MCF 10A (cell line): Measurements from ENCODE around the gene ZNF638. TPM values are rescaled to one million over a fixed set of nuclear protein-coding genes. Genes with fewer than 3 reads are reported as not detected.

Experiments
- BruUV-seq: library from RNA; stranded (reverse); fragments of 400-500 nt; replicated peaks from 2 replicates; lab custom pipeline; 2021; lab: Mats Ljungman, UMichigan
- CTCF ChIA-PET: fragments of 300-600 bp; sonication (Branson Sonifier 250); formaldehyde crosslinking; extraction: SDS; loops from one replicate; lab custom pipeline; 2021; ENCODE audit warnings: antibody characterized with exemption, inconsistent platforms; lab: Yijun Ruan, JAX
- POLR2A ChIA-PET: fragments of 300-600, 350-650 bp; sonication (Branson Sonifier 250); formaldehyde crosslinking; extraction: SDS; loops from one replicate; lab custom pipeline; 2020; ENCODE audit warnings: antibody characterized with exemption, inconsistent platforms; lab: Yijun Ruan, JAX
- DNase-seq: peaks from one replicate; pipeline ENCODE4 v3.0.0-alpha.2; 2018; ENCODE audit not compliant: unreplicated experiment
- H3K27ac Mint-ChIP-seq: one replicate; pipeline ENCODE4 v1.8.0; 2022; ENCODE audit warnings: mild to moderate bottlenecking, low read depth, mixed read lengths; ENCODE audit not compliant: unreplicated experiment
- H3K27me3 Mint-ChIP-seq: one replicate; pipeline ENCODE4 v1.8.0; 2022; ENCODE audit warnings: mixed read lengths; ENCODE audit not compliant: insufficient read depth, unreplicated experiment
- H3K36me3 Mint-ChIP-seq: one replicate; pipeline ENCODE4 v1.8.0; 2022; ENCODE audit warnings: mild to moderate bottlenecking, moderate library complexity, mixed read lengths; ENCODE audit not compliant: insufficient read depth, unreplicated experiment
- H3K4me1 Mint-ChIP-seq: one replicate; pipeline ENCODE4 v1.8.0; 2022; ENCODE audit warnings: mixed read lengths; ENCODE audit not compliant: insufficient read depth, unreplicated experiment
- H3K4me3 Mint-ChIP-seq: one replicate; pipeline ENCODE4 v1.8.0; 2022; ENCODE audit warnings: mild to moderate bottlenecking, moderate library complexity, mixed read lengths; ENCODE audit not compliant: unreplicated experiment
- H3K9me3 Mint-ChIP-seq: one replicate; pipeline ENCODE4 v1.8.0; 2022; ENCODE audit warnings: mixed read lengths; ENCODE audit not compliant: unreplicated experiment
- CTCF ChIP-seq: fragments of 200-600 bp; IDR thresholded peaks from one replicate; pipeline ENCODE4 v1.8.0; 2022; ENCODE audit warnings: antibody characterized with exemption, mild to moderate bottlenecking; ENCODE audit not compliant: unreplicated experiment
- intact Hi-C: fragments of 100-400 bp; cut with micrococcal nuclease; formaldehyde crosslinking; loops from 2 replicates; pipeline ENCODE4 v1.14.1; 2022
- total RNA-seq: library from RNA; stranded (reverse); gene quantifications from 2 replicates; pipeline ENCODE4 v1.2.3, GENCODE V29; 2022

The ZNF638 gene
- total RNA-seq, 1 experiment from 2014 or later, result 142 TPM

GRCh38 chr2:71337776-71338175, 6.2 kb downstream of the ZNF638 start:
- ChIA-PET POLR2A (interaction anchor here (1.2 kb wide), 1 partner anchor 111 kb away, joined by 3 read pairs; the partner anchor contains the start of gene PAIP2B), CTCF (interaction anchor here (0.5 kb wide), 1 partner anchor 912 kb away, joined by 5 read pairs; no protein-coding TSS in a partner anchor)
- peaks cover 40% of the 10 kb centered on the region for H3K4me1 Mint-ChIP-seq
- H3K9me3 Mint-ChIP-seq, result no peaks in the 10 kb centered on the region
- peaks cover 55% of the 10 kb centered on the region for H3K36me3 Mint-ChIP-seq
- no peaks in the 10 kb centered on the region for H3K27me3 Mint-ChIP-seq
- DNase-seq, result no peak
- H3K4me3 Mint-ChIP-seq, result no peak overlapping the region
- no peak overlapping the region for H3K27ac Mint-ChIP-seq
- no TSS peak for BruUV-seq
- no peak for TF ChIP-seq CTCF
- intact Hi-C loops, result no loop called here

- intact Hi-C loops, result no loop called here
- H3K27me3 Mint-ChIP-seq, result no peaks in the 10 kb centered on the region
- no peak for DNase-seq
- CTCF ChIA-PET, result interaction anchor here (1.0 kb wide), 1 partner anchor 9 kb away, joined by 3 read pairs; no protein-coding TSS in a partner anchor
- H3K36me3 Mint-ChIP-seq, result peaks cover 41% of the 10 kb centered on the region
- BruUV-seq, result no TSS peak
- no peak for TF ChIP-seq CTCF
- H3K4me1 Mint-ChIP-seq, result peaks cover 26% of the 10 kb centered on the region
- no peak overlapping the region for H3K4me3 Mint-ChIP-seq
- H3K9me3 Mint-ChIP-seq, result no peaks in the 10 kb centered on the region
- POLR2A ChIA-PET, result interaction anchor here (1.9 kb wide), 1 partner anchor 8 kb away, joined by 8 read pairs; the partner anchor contains the start of gene ZNF638
- no peak overlapping the region for H3K27ac Mint-ChIP-seq
Observed at GRCh38 chr2:71339685-71340084, 8.1 kb downstream of the ZNF638 start.

- TF ChIP-seq CTCF, result no peak
- H3K9me3 Mint-ChIP-seq, result no peaks in the 10 kb centered on the region
- POLR2A ChIA-PET, result interaction anchor here (1.0 to 1.9 kb wide), 2 partner anchors 8 to 16 kb away, joined by 6 to 8 read pairs; partner anchors contain the start of gene ZNF638
- peaks cover 26% of the 10 kb centered on the region for H3K4me1 Mint-ChIP-seq
- no peak overlapping the region for H3K27ac Mint-ChIP-seq
- BruUV-seq, result no TSS peak
- DNase-seq, result no peak
- intact Hi-C loops, result no loop called here
- peaks cover 37% of the 10 kb centered on the region for H3K36me3 Mint-ChIP-seq
- CTCF ChIA-PET, result interaction anchor here (1.0 kb wide), 2 partner anchors 9 to 116 kb away, joined by 3 read pairs; no protein-coding TSS in a partner anchor
- H3K27me3 Mint-ChIP-seq, result no peaks in the 10 kb centered on the region
- H3K4me3 Mint-ChIP-seq, result no peak overlapping the region
Observed at GRCh38 chr2:71340176-71340575, 8.6 kb downstream of the ZNF638 start.

- Mint-ChIP-seq H3K4me1 (peaks cover 26% of the 10 kb centered on the region), H3K27me3 (no peaks in the 10 kb centered on the region), H3K9me3 (no peaks in the 10 kb centered on the region), H3K4me3 (no peak overlapping the region), H3K27ac (no peak overlapping the region), H3K36me3 (peaks cover 23% of the 10 kb centered on the region)
- ChIA-PET POLR2A (interaction anchor here (5.5 kb wide), 1 partner anchor 9 kb away, joined by 47 read pairs; the partner anchor contains the start of gene ZNF638), CTCF (interaction anchor here (3.2 kb wide), 1 partner anchor 10 kb away, joined by 21 read pairs; the partner anchor contains the start of gene ZNF638)
- no peak for TF ChIP-seq CTCF
- intact Hi-C loops, result no loop called here
- BruUV-seq, result no TSS peak
- no peak for DNase-seq
Observed at GRCh38 chr2:71341645-71342044, 10.1 kb downstream of the ZNF638 start.
